HG02852 (cell line): ENCODE data around the gene KIAA1328.

ENCODE experiments used
- ATAC-seq: cut with Tn5 transposase; IDR thresholded peaks from one replicate; pipeline ENCODE4 v1.9.1; 2021; ENCODE audit warnings: mild to moderate bottlenecking, moderate library complexity; ENCODE audit not compliant: unreplicated experiment

The KIAA1328 gene

DNA sequence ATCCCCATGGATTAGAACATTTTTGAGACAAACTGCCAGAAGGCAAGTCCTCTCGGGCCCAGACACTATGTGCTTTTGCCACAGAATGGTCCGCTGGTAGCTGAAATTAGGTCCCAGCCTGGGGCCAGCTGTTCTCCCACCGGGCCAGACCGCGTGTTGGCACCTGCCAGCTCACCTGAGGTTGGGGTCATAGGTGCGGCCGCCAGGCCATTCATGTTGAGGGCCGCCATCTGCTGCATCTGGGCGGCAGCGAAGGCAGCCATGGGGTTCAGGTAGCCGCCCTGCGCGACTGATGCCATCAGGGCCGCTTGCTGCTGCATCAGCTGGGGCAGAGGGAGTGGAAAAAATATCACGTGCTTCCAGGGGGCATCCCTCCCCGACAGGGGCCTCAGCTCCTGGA is 443.9 kb downstream of the KIAA1328 start:
- no peak for ATAC-seq

DNA sequence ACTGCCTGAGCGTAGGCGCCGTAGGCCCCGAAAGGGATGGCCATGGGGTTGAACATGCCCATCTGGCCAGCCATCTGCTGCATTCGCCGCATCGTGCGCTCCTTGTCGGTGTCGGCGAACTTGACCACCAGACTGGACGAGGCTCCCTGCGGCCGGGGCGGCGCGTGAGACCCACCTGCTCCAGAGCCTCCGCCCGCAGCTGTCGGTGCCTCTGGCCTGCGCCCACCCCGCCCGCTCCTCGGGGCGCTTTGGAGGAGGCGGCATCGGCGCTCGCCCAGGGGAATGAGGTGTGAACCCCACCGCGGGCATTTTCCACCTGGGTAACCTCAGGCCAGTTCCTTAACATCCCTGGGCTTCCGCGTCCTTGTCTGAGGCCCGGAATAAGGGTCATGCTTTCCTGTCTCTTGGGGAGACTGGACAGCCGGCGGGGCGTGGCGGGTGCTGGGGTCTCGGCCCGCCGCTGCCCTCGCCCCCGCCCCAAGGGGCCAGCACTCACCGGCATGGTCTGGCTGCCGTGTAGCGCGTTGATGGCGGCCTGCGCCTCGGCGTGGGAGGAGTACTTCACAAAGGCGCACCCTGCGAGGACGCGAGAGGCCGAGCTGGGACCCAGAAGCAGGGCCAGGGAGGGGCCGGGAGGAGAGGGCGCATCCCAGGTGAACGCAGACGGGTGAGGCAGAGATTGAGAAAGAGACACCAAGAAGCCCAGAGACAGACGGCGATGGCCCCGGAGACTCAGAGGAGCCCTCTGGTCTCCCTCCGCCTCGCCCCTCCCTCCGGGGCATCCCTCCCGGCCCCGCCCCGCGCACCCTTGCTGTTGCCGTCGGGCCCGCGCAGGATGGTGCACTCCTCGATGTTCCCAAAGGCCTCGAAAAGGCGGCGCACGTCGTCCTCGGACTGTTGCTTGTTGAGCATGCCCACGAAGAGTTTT is 445.6 kb downstream of the KIAA1328 start:
- no peak for ATAC-seq

DNA sequence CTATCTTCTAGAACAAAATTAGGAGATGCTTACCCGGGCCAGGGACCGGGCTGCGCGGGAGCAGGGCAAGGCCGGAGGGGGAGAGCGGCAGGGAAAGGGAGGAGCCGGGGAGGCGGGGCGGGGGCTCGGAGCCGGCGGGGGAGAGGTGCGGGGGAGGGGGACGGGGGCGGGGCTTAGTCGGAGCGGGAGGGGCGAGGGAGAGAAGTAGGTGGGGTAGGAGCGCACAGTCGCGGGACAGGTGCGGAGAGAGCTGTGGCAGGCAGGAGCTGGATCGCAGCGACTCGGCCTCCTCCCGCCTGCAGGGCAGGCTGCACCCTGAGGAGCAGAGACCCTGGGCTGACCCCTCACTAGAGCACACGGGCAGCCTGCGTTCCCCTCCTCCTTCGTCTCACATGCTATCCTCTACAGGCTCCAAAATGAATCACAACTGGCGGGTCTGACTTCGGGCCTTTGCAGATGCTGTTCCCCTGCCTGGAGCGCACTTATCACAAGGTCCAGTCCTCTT is 446.4 kb downstream of the KIAA1328 start:
- ATAC-seq, result no peak

DNA sequence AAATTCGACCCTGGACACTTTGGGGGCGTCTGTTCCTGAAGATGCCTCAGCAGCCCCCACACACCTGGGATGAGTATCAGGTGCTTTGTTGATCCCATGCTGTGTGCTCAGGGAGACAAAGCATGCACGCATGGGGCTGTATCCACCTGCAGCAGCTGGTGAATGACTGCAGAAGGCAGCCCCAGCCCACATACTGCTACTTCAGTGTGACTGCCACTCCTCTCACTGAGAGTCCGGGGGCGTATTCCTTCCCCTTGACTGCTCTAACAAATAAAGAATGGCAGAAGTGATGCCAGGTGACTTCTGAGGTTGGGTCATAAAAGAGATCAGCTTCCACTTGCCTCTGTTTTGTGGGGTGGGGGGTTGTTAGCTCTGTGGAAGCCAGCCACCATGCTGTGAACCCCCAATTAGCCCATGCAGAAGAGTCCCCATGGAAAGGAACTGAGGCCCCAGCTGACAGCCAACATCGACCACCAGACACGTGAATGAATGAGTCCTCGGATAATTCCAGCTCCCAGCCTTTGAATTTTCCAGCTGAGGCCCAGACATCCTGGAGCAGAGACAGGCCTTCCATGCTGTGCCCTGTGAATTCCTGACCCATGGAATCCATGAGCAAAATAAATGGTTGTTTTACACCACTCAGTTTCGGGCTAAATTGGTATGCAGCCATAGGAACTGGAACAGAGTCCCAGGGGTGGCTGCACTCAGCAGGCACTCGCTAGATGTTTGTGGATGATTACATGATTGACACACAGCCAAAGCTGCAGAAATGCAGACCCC is 447.4 kb downstream of the KIAA1328 start:
- ATAC-seq, result no peak

DNA sequence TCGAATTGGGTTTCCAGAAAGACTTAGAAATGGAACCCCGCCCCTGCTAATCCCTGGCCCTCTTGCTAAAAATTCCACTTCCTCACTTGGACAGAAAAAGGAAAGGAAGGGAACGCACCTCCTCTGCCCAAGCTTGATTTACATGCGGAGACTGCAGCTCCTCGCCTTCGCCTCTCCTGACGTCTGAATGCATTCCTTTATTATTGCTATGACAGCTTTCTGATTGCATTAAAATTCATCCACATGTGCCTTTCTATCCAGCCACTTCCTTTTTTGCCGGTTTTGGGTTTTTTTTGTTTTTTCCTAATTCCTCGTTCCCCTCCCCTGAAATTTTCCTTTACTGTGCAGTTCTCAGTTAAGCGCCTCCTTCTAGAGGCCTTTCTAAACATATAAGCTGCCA is 448.9 kb downstream of the KIAA1328 start:
- ATAC-seq, result no peak
